ENCODE results near the gene TP53BP1. TPM values are rescaled to one million over a fixed set of nuclear protein-coding genes. Genes with fewer than 3 reads are reported as not detected.

The TP53BP1 gene
- polyA plus RNA-seq, 3 donors: 1.8 to 6.7 (median 3.1) TPM

DNA sequence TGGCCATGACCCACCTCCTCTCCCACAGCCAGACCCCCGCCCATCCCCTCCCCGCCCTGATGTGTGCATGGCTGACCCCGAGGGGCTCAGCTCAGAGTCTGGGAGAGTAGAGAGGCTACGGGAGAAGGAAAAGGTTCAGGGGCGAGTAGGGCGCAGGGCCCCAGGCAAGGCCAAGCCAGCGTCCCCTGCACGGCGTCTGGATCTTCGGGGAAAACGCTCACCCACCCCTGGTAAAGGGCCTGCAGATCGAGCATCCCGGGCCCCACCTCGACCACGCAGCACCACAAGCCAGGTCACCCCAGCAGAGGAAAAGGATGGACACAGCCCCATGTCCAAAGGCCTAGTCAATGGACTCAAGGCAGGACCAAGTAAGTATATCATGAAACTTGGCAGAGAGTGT lies 36.2 kb upstream of the TP53BP1 start:
- no peak for DNase-seq
- no peaks in the 10 kb centered on the region for H4K20me1 ChIP-seq (ENCODE audit: insufficient read depth, low read length)
- no peak overlapping the region for H3K27ac ChIP-seq (ENCODE audit: low read depth in 1 of 2, low read length in 2 of 2)
- H3K36me3 ChIP-seq (replicated peaks in 1 of 2; ENCODE audit: control insufficient read depth in 1 of 2, insufficient read depth in 2 of 2, low read length in 2 of 2): peaks cover 0 to 5% of the 10 kb centered on the region in 2 donors
- Mint-ChIP-seq H3K4me1 (no peaks in the 10 kb centered on the region), H3K27ac (no peak overlapping the region), H3K4me3 (no peak overlapping the region), H3K9me3 (no peaks in the 10 kb centered on the region), H3K36me3 (peaks cover 2 to 7% of the 10 kb centered on the region in 2 donors), H3K27me3 (ENCODE audit: low read depth in 3 of 3) (peaks cover 0 to 2% (median 1%) of the 10 kb centered on the region in 3 donors)
- H2AFZ ChIP-seq (ENCODE audit: insufficient read depth, low read depth, low read length, poor library complexity, severe bottlenecking): no peak overlapping the region
- intact Hi-C loops (cut with micrococcal nuclease): no loop called here
- no peaks in the 10 kb centered on the region for H3K27me3 ChIP-seq (ENCODE audit: control insufficient read depth in 2 of 2, insufficient read depth in 2 of 2, low read length in 2 of 2)
- no peaks in the 10 kb centered on the region for H3K9me3 ChIP-seq (replicated peaks in 1 of 2; ENCODE audit: control insufficient read depth in 1 of 2, insufficient read depth in 1 of 2, low read length in 2 of 2)
- no peaks in the 10 kb centered on the region for H3K4me1 ChIP-seq (ENCODE audit: control insufficient read depth in 1 of 2, insufficient read depth in 2 of 2, low read length in 2 of 2)
- WGBS (ENCODE audit: insufficient coverage): 97% methylated on average over 12 of the region's 15 CpGs
- H3K9ac ChIP-seq (ENCODE audit: insufficient read depth, low read length, poor library complexity, severe bottlenecking): no peak overlapping the region
- no peak overlapping the region for H3K4me2 ChIP-seq (replicated peaks; ENCODE audit: extremely low read depth, low read length, poor library complexity, severe bottlenecking)
- H3K4me3 ChIP-seq (replicated peaks in 1 of 3; ENCODE audit: low read depth in 2 of 3, low read length in 3 of 3): no peak overlapping the region
- no peaks in the 10 kb centered on the region for H3K79me2 ChIP-seq (ENCODE audit: insufficient read depth, low read length)
- TF ChIP-seq, protein P1, sequence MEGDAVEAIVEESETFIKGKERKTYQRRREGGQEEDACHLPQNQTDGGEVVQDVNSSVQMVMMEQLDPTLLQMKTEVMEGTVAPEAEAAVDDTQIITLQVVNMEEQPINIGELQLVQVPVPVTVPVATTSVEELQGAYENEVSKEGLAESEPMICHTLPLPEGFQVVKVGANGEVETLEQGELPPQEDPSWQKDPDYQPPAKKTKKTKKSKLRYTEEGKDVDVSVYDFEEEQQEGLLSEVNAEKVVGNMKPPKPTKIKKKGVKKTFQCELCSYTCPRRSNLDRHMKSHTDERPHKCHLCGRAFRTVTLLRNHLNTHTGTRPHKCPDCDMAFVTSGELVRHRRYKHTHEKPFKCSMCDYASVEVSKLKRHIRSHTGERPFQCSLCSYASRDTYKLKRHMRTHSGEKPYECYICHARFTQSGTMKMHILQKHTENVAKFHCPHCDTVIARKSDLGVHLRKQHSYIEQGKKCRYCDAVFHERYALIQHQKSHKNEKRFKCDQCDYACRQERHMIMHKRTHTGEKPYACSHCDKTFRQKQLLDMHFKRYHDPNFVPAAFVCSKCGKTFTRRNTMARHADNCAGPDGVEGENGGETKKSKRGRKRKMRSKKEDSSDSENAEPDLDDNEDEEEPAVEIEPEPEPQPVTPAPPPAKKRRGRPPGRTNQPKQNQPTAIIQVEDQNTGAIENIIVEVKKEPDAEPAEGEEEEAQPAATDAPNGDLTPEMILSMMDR (IDR thresholded peaks at IDR 0.05): no peak

DNA sequence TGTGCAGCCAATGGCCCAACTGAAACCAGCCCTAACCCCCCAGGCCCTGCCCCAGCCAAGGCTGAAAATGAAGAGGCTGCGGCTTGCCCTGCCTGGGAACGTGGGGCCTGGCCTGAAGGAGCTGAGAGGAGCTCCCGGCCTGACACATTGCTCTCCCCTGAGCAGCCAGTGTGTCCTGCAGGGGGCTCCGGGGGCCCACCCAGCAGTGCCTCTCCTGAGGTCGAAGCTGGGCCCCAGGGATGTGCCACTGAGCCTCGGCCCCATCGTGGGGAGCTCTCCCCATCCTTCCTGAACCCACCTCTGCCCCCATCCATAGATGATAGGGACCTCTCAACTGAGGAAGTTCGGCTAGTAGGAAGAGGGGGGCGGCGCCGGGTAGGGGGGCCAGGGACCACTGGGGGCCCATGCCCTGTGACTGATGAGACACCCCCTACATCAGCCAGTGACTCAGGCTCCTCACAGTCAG lies 35.6 kb upstream of the TP53BP1 start:
- H3K4me1 Mint-ChIP-seq: no peaks in the 10 kb centered on the region
- Histone ChIP-seq H3K4me2 (replicated peaks; ENCODE audit: extremely low read depth, low read length, poor library complexity, severe bottlenecking) (no peak overlapping the region), H3K27me3 (ENCODE audit: control insufficient read depth in 2 of 2, insufficient read depth in 2 of 2, low read length in 2 of 2) (no peaks in the 10 kb centered on the region), H2AFZ (ENCODE audit: insufficient read depth, low read depth, low read length, poor library complexity, severe bottlenecking) (no peak overlapping the region), H3K9ac (ENCODE audit: insufficient read depth, low read length, poor library complexity, severe bottlenecking) (no peak overlapping the region), H3K4me1 (ENCODE audit: control insufficient read depth in 1 of 2, insufficient read depth in 2 of 2, low read length in 2 of 2) (no peaks in the 10 kb centered on the region), H3K79me2 (ENCODE audit: insufficient read depth, low read length) (no peaks in the 10 kb centered on the region), H3K27ac (ENCODE audit: low read depth in 1 of 2, low read length in 2 of 2) (no peak overlapping the region), H3K4me3 (replicated peaks in 1 of 3; ENCODE audit: low read depth in 2 of 3, low read length in 3 of 3) (no peak overlapping the region), H4K20me1 (ENCODE audit: insufficient read depth, low read length) (no peaks in the 10 kb centered on the region), H3K9me3 (replicated peaks in 1 of 2; ENCODE audit: control insufficient read depth in 1 of 2, insufficient read depth in 1 of 2, low read length in 2 of 2) (no peaks in the 10 kb centered on the region), H3K36me3 (replicated peaks in 1 of 2; ENCODE audit: control insufficient read depth in 1 of 2, insufficient read depth in 2 of 2, low read length in 2 of 2) (no peaks in the 10 kb centered on the region)
- no peak for DNase-seq
- H3K4me3 Mint-ChIP-seq: no peak overlapping the region
- H3K27ac Mint-ChIP-seq: no peak overlapping the region
- intact Hi-C loops (cut with micrococcal nuclease): no loop called here
- H3K36me3 Mint-ChIP-seq: peaks cover 0 to 3% of the 10 kb centered on the region in 2 donors
- H3K27me3 Mint-ChIP-seq (ENCODE audit: low read depth in 3 of 3): peaks cover 0 to 2% (median 1%) of the 10 kb centered on the region in 3 donors
- 96% methylated on average over 7 of the region's 11 CpGs for WGBS (ENCODE audit: insufficient coverage)
- TF ChIP-seq, protein P1 (IDR thresholded peaks at IDR 0.05): no peak
- H3K9me3 Mint-ChIP-seq: no peaks in the 10 kb centered on the region
